GM13976 (cell line): Measurements from ENCODE around the gene HPCAL1.

Experiments
- DNase-seq: peaks from one replicate; pipeline ENCODE4 v3.0.0; 2012; ENCODE audit warnings: low spot score
- CTCF ChIP-seq: IDR thresholded peaks from 2 replicates; pipeline ENCODE4 v1.5.1; 2012; ENCODE audit warnings: borderline replicate concordance, mild to moderate bottlenecking; ENCODE audit not compliant: insufficient read depth; ENCODE audit errors: extremely low read depth, missing control alignments, control extremely low read depth
- in situ Hi-C: fragments of 300-500 bp; cut with MboI; formaldehyde crosslinking; loops from one replicate; pipeline ENCODE4 v1.12.0; 2022; ENCODE audit warnings: low sequenced_read_pairs, mixed read lengths, inconsistent platforms; ENCODE audit not compliant: unreplicated experiment

Gene HPCAL1

GRCh38 chr2:10462178-10463083, 159.7 kb downstream of the HPCAL1 start:
- TF ChIP-seq CTCF: no peak
- in situ Hi-C loops: no loop called here
- no peak for DNase-seq

GRCh38 chr2:10465910-10466309, 163.2 kb downstream of the HPCAL1 start:
- in situ Hi-C loops: no loop called here
- no peak for DNase-seq
- TF ChIP-seq CTCF: no peak

GRCh38 chr2:10466801-10467200, 164.1 kb downstream of the HPCAL1 start:
- DNase-seq: no peak
- TF ChIP-seq CTCF: no peak
- in situ Hi-C loops: no loop called here

GRCh38 chr2:10467401-10467800, 164.7 kb downstream of the HPCAL1 start:
- in situ Hi-C loops: no loop called here
- TF ChIP-seq CTCF: no peak
- no peak for DNase-seq

GRCh38 chr2:10469301-10469700, 166.6 kb downstream of the HPCAL1 start:
- in situ Hi-C loops: no loop called here
- TF ChIP-seq CTCF: no peak
- no peak for DNase-seq

GRCh38 chr2:10469955-10470608, 167.4 kb downstream of the HPCAL1 start:
- in situ Hi-C loops: no loop called here
- no peak for DNase-seq
- TF ChIP-seq CTCF: no peak
